BLaER1 (cell line): ENCODE measurements around the gene PLD1.
A peak's percentile ranks its signal among the peaks of the same experiment; 100 is the strongest.

Source experiments
- H3K27ac ChIP-seq: shearing (Covaris generic); formaldehyde crosslinking; 2 replicates; pipeline ENCODE4 v1.8.1; 2022
- H3K27me3 ChIP-seq: shearing (Covaris generic); formaldehyde crosslinking; 2 replicates; pipeline ENCODE4 v1.8.1; 2022
- H3K36me3 ChIP-seq: shearing (Covaris generic); formaldehyde crosslinking; 2 replicates; pipeline ENCODE4 v1.8.1; 2022
- H3K4me1 ChIP-seq: shearing (Covaris generic); formaldehyde crosslinking; 2 replicates; pipeline ENCODE4 v1.8.1; 2022
- H3K4me2 ChIP-seq: shearing (Covaris generic); formaldehyde crosslinking; 2 replicates; pipeline ENCODE4 v1.8.1; 2022
- H3K4me3 ChIP-seq: shearing (Covaris generic); formaldehyde crosslinking; 2 replicates; pipeline ENCODE4 v1.8.1; 2022
- H3K9ac ChIP-seq: shearing (Covaris generic); formaldehyde crosslinking; 2 replicates; pipeline ENCODE4 v1.8.1; 2022
- H3K9me3 ChIP-seq: shearing (Covaris generic); formaldehyde crosslinking; 2 replicates; pipeline ENCODE4 v1.8.1; 2022
- H4K20me1 ChIP-seq: shearing (Covaris generic); formaldehyde crosslinking; 2 replicates; pipeline ENCODE4 v1.8.1; 2022
- Cebpa-rat ChIP-seq: shearing (Covaris generic); IDR thresholded peaks from 2 replicates; pipeline ENCODE4 v1.8.1; 2022

Gene PLD1

GRCh38 chr3:171615686-171616085, 194.6 kb downstream of the PLD1 start:
- Histone ChIP-seq H3K4me1 (no peaks in the 10 kb centered on the region), H3K36me3 (no peaks in the 10 kb centered on the region), H3K27ac (no peak overlapping the region), H3K9ac (no peak overlapping the region), H3K4me3 (no peak overlapping the region), H3K4me2 (no peak overlapping the region), H3K27me3 (no peaks in the 10 kb centered on the region), H3K9me3 (no peaks in the 10 kb centered on the region), H4K20me1 (no peaks in the 10 kb centered on the region)
- TF ChIP-seq Cebpa-rat: no peak

GRCh38 chr3:171615281-171615680, 195.0 kb downstream of the PLD1 start:
- Histone ChIP-seq H3K4me2 (no peak overlapping the region), H3K36me3 (no peaks in the 10 kb centered on the region), H3K27ac (no peak overlapping the region), H3K4me3 (no peak overlapping the region), H3K27me3 (no peaks in the 10 kb centered on the region), H4K20me1 (no peaks in the 10 kb centered on the region), H3K9ac (no peak overlapping the region), H3K4me1 (no peaks in the 10 kb centered on the region), H3K9me3 (no peaks in the 10 kb centered on the region)
- no peak for TF ChIP-seq Cebpa-rat

GRCh38 chr3:171614318-171614921, 195.9 kb downstream of the PLD1 start:
- H3K27ac ChIP-seq: no peak overlapping the region
- no peak overlapping the region for H3K4me3 ChIP-seq
- H4K20me1 ChIP-seq: no peaks in the 10 kb centered on the region
- no peaks in the 10 kb centered on the region for H3K9me3 ChIP-seq
- TF ChIP-seq Cebpa-rat: no peak
- no peak overlapping the region for H3K9ac ChIP-seq
- no peaks in the 10 kb centered on the region for H3K36me3 ChIP-seq
- no peaks in the 10 kb centered on the region for H3K27me3 ChIP-seq
- no peaks in the 10 kb centered on the region for H3K4me1 ChIP-seq
- H3K4me2 ChIP-seq: no peak overlapping the region

- no peak overlapping the region for H3K9ac ChIP-seq
- H3K27ac ChIP-seq: no peak overlapping the region
- no peaks in the 10 kb centered on the region for H3K4me1 ChIP-seq
- no peaks in the 10 kb centered on the region for H3K36me3 ChIP-seq
- no peaks in the 10 kb centered on the region for H3K9me3 ChIP-seq
- no peak overlapping the region for H3K4me3 ChIP-seq
- H4K20me1 ChIP-seq: no peaks in the 10 kb centered on the region
- TF ChIP-seq Cebpa-rat: no peak
- no peaks in the 10 kb centered on the region for H3K27me3 ChIP-seq
- H3K4me2 ChIP-seq: no peak overlapping the region
These were observed 202.8 kb downstream of the PLD1 start for GRCh38 chr3:171607452-171607851.

- Histone ChIP-seq H3K4me1 (no peaks in the 10 kb centered on the region), H3K4me3 (no peak overlapping the region), H3K9me3 (no peaks in the 10 kb centered on the region), H3K27me3 (no peaks in the 10 kb centered on the region), H3K27ac (no peak overlapping the region), H4K20me1 (no peaks in the 10 kb centered on the region), H3K9ac (no peak overlapping the region), H3K4me2 (no peak overlapping the region), H3K36me3 (no peaks in the 10 kb centered on the region)
- TF ChIP-seq Cebpa-rat: no peak
These were observed 204.0 kb downstream of the PLD1 start for GRCh38 chr3:171606151-171606751.

GRCh38 chr3:171604370-171604769, 205.9 kb downstream of the PLD1 start:
- H3K36me3 ChIP-seq: no peaks in the 10 kb centered on the region
- TF ChIP-seq Cebpa-rat: peak; percentile 43; the same call in 1 of the 2 replicates

GRCh38 chr3:171602072-171602471, 208.2 kb downstream of the PLD1 start:
- Histone ChIP-seq H4K20me1 (no peaks in the 10 kb centered on the region), H3K4me2 (no peak overlapping the region), H3K9ac (no peak overlapping the region), H3K27me3 (no peaks in the 10 kb centered on the region), H3K27ac (no peak overlapping the region), H3K36me3 (no peaks in the 10 kb centered on the region), H3K9me3 (no peaks in the 10 kb centered on the region), H3K4me1 (no peaks in the 10 kb centered on the region), H3K4me3 (no peak overlapping the region)
- TF ChIP-seq Cebpa-rat: no peak

More at GRCh38 chr3:171604370-171604769, 205.9 kb downstream of the PLD1 start:
- no peaks in the 10 kb centered on the region for H3K27me3 ChIP-seq
- H3K4me2 ChIP-seq: no peak overlapping the region
- no peaks in the 10 kb centered on the region for H4K20me1 ChIP-seq
- H3K4me1 ChIP-seq: no peaks in the 10 kb centered on the region
- H3K9me3 ChIP-seq: no peaks in the 10 kb centered on the region
- no peak overlapping the region for H3K4me3 ChIP-seq
- H3K9ac ChIP-seq: no peak overlapping the region
- no peak overlapping the region for H3K27ac ChIP-seq

GRCh38 chr3:171600030-171600429, 210.3 kb downstream of the PLD1 start:
- TF ChIP-seq Cebpa-rat: no peak
- Histone ChIP-seq H3K4me1 (no peaks in the 10 kb centered on the region), H3K27me3 (no peaks in the 10 kb centered on the region), H3K4me3 (no peak overlapping the region), H3K4me2 (no peak overlapping the region), H3K9me3 (no peaks in the 10 kb centered on the region), H3K36me3 (no peaks in the 10 kb centered on the region), H4K20me1 (no peaks in the 10 kb centered on the region), H3K9ac (no peak overlapping the region), H3K27ac (no peak overlapping the region)

GRCh38 chr3:171598990-171599389, 211.3 kb downstream of the PLD1 start:
- Histone ChIP-seq H3K9me3 (no peaks in the 10 kb centered on the region), H3K9ac (no peak overlapping the region), H3K36me3 (no peaks in the 10 kb centered on the region), H3K27me3 (no peaks in the 10 kb centered on the region), H3K4me3 (no peak overlapping the region), H3K4me1 (no peaks in the 10 kb centered on the region), H3K4me2 (no peak overlapping the region), H4K20me1 (no peaks in the 10 kb centered on the region), H3K27ac (no peak overlapping the region)
- TF ChIP-seq Cebpa-rat: no peak

- H3K4me3 ChIP-seq: no peak overlapping the region
- no peak for TF ChIP-seq Cebpa-rat
- H4K20me1 ChIP-seq: no peaks in the 10 kb centered on the region
These were observed 217.5 kb downstream of the PLD1 start for GRCh38 chr3:171592786-171593185.

More at GRCh38 chr3:171592786-171593185, 217.5 kb downstream of the PLD1 start:
- Histone ChIP-seq H3K27ac (no peak overlapping the region), H3K4me2 (no peak overlapping the region), H3K9ac (no peak overlapping the region), H3K36me3 (no peaks in the 10 kb centered on the region), H3K4me1 (no peaks in the 10 kb centered on the region), H3K9me3 (no peaks in the 10 kb centered on the region), H3K27me3 (no peaks in the 10 kb centered on the region)
